Heart left ventricle (tissue), 16 donors: ENCODE results near the gene PRCC. TPM values are rescaled to one million over a fixed set of nuclear protein-coding genes. Genes with fewer than 3 reads are reported as not detected.

Experiments
- ATAC-seq, 4 donors: fragments of 200-7000 bp; cut with Tn5 transposase; one replicate each; pipeline ENCODE4 v1.9.1; 2020 to 2022; ENCODE audit warnings: moderate library complexity in 4 of 4, mild to moderate bottlenecking in 3 of 4, moderate number of reproducible peaks in 1 of 4
- DNase-seq, 5 donors: peaks; one replicate each; pipeline ENCODE4 v3.0.0-alpha.2; 2020
- H3K27ac ChIP-seq, 12 donors: fragments of 200-600 bp; sonication (generic) in 4 of 12; one replicate each; pipeline versions ENCODE4 v1.5.0 to v1.8.0; 2016 to 2022; ENCODE audit warnings: mild to moderate bottlenecking in 2 of 12
- H3K27me3 ChIP-seq, 9 donors: fragments of 200-600 bp; sonication (generic) in 2 of 9; one replicate each; pipeline versions ENCODE4 v1.5.1 to v1.8.0; 2016 to 2022; ENCODE audit warnings: mild to moderate bottlenecking in 3 of 9
- H3K36me3 ChIP-seq, 9 donors: fragments of 200-600 bp; sonication (generic) in 2 of 9; one replicate each; pipeline versions ENCODE4 v1.5.0 to v1.8.0; 2018 to 2022; ENCODE audit warnings: mild to moderate bottlenecking in 2 of 9
- H3K4me1 ChIP-seq, 12 donors: fragments of 200-600 bp; sonication (generic) in 4 of 12; one replicate each; pipeline versions ENCODE4 v1.5.0 to v1.8.0; 2016 to 2022; ENCODE audit warnings: mild to moderate bottlenecking in 3 of 12
- H3K4me3 ChIP-seq, 12 donors: fragments of 200-600 bp; sonication (generic) in 4 of 12; one replicate each; pipeline versions ENCODE4 v1.5.0 to v1.8.0; 2017 to 2022; ENCODE audit warnings: mild to moderate bottlenecking in 9 of 12, moderate library complexity in 4 of 12
- H3K9me3 ChIP-seq, 12 donors: fragments of 200-600 bp; sonication (generic) in 4 of 12; one replicate each; pipeline versions ENCODE4 v1.5.0 to v1.8.0; 2016 to 2022; ENCODE audit warnings: mild to moderate bottlenecking in 1 of 12
- CTCF ChIP-seq, 12 donors: fragments of 200-600 bp; sonication (generic) in 4 of 12; IDR thresholded peaks; one replicate each; pipeline versions ENCODE4 v1.5.0 to v1.8.0; 2018 to 2022; ENCODE audit warnings: antibody characterized with exemption in 12 of 12, mild to moderate bottlenecking in 5 of 12
- POLR2A ChIP-seq, 2 donors: fragments of 450-650 bp; IDR thresholded peaks; one replicate each; pipeline ENCODE4 v1.6.1; 2017; ENCODE audit warnings: antibody characterized with exemption in 2 of 2, mild to moderate bottlenecking in 2 of 2, moderate library complexity in 2 of 2
- WGBS, 4 donors: extraction: QIAGEN DNeasy Blood & Tissue Kit in 2 of 4; methylation state at CpG; one replicate each; pipeline versions ENCODE4 v1.1.5 to v1.1.7; 2013 to 2018; 5-methylcytosine and 5-hydroxymethylcytosine counted together
- intact Hi-C, 10 donors: fragments of 100-400 bp; cut with DNase I; formaldehyde crosslinking; loops; one replicate each; pipeline versions ENCODE4 v1.11.1 to v1.14.2; 2022
- polyA plus RNA-seq, 2 donors: library from polyadenylated mRNA; stranded (reverse); fragments of 200-250 nt; gene quantifications; one replicate each; pipeline ENCODE4 v1.2.3, GENCODE V29; 2013
- total RNA-seq, 9 donors: library from RNA; depleted of rRNA in 2 of 9; stranded (reverse); fragments of >200 nt in 2 of 9; fragmentation: NEBNext Ultra II Directional in 3 of 9; extraction: Animal tissue kit (Norgen Biotek cat#: 25700) in 3 of 9; gene quantifications; one replicate each; pipeline versions ENCODE4 v1.1.0 to v1.2.4, GENCODE V29; 2016 to 2023
- donor health status: ischemic (EF 13 %, LVEDD 7.1; RV severe dilation, severe dysfunction).
- donor health status: healthy with polysubstance abuse.
- donor health status: DM: no; HTN: yes; CAD: no.
- donor health status: DM: no; HTN: no; CAD: no.
- donor health status: ischemic (EF 25% LVEDD 6.9; RV normal size, moderate dysfunction).
- donor health status: ischemic (EF 25% LVEDD 5.7; RV mildly dilated, moderate dysfunction).
- donor health status: healthy.
- donor health status: DM: yes; HTN: yes; CAD: no.
- donor health status: ischemic (EF 35%, LVEDD 5.7; RV mildly dilated, moderate dysfunction).
- donor health status: nonischemic (EF 11% LVEDD 7.7; RV severe dilation, severe dysfunction).
- donor health status: DM: yes; HTN: yes; CAD: no.
- donor health status: PGD.
- donor health status: ischemic (EF 29% LVEDD 5.4; RV normal size, mild dysfunction).
- donor health status: nonischemic (EF 23%, LVEDD 6.1; RV moderate dilation, normal function).

PRCC gene
- total and polyA plus RNA-seq, 11 donors: 34.6 to 55.5 (median 39.0) TPM

GRCh38 chr1:156847591-156848460, 80.5 kb downstream of the PRCC start:
- no peak for DNase-seq
- no peak overlapping the region for H3K4me3 ChIP-seq
- TF ChIP-seq CTCF (IDR thresholded peaks at IDR 0.05) (no peak), POLR2A (IDR thresholded peaks at IDR 0.05) (no peak)
- peaks cover 6 to 65% (median 33%) of the 10 kb centered on the region in 9 donors for H3K27me3 ChIP-seq
- H3K36me3 ChIP-seq: no peaks in the 10 kb centered on the region
- ATAC-seq: no peak
- H3K27ac ChIP-seq: no peak overlapping the region
- intact Hi-C loops: no loop called here
- peaks cover 0 to 24% (median 8%) of the 10 kb centered on the region in 12 donors for H3K4me1 ChIP-seq
- WGBS, 4 donors: 68 to 82% (median 73%) methylated on average over 6 to 7 of the region's 7 CpGs
- no peaks in the 10 kb centered on the region for H3K9me3 ChIP-seq

GRCh38 chr1:156848461-156849150, 81.3 kb downstream of the PRCC start:
- no peak overlapping the region for H3K4me3 ChIP-seq
- H3K4me1 ChIP-seq: peaks cover 0 to 24% (median 8%) of the 10 kb centered on the region in 12 donors
- H3K9me3 ChIP-seq: no peaks in the 10 kb centered on the region
- intact Hi-C loops: no loop called here
- 17 to 60% (median 30%) methylated on average over 6 to 36 of the region's 36 CpGs for WGBS, 4 donors
- no peak for DNase-seq
- ATAC-seq: no peak
- H3K27me3 ChIP-seq: peaks cover 6 to 59% (median 31%) of the 10 kb centered on the region in 9 donors
- H3K36me3 ChIP-seq: no peaks in the 10 kb centered on the region
- TF ChIP-seq CTCF (IDR thresholded peaks at IDR 0.05) (no peak), POLR2A (IDR thresholded peaks at IDR 0.05) (no peak)
- no peak overlapping the region for H3K27ac ChIP-seq

GRCh38 chr1:156849151-156849496, 81.8 kb downstream of the PRCC start:
- Histone ChIP-seq H3K4me3 (no peak overlapping the region), H3K27me3 (peaks cover 6 to 54% (median 25%) of the 10 kb centered on the region in 9 donors)
- intact Hi-C loops: no loop called here

More at GRCh38 chr1:156849151-156849496, 81.8 kb downstream of the PRCC start:
- H3K36me3 ChIP-seq: no peaks in the 10 kb centered on the region
- TF ChIP-seq POLR2A (IDR thresholded peaks at IDR 0.05): no peak
- no peak for TF ChIP-seq CTCF (IDR thresholded peaks at IDR 0.05)
- ATAC-seq (no peak), DNase-seq (no peak)
- peaks cover 0 to 24% (median 8%) of the 10 kb centered on the region in 12 donors for H3K4me1 ChIP-seq
- no peaks in the 10 kb centered on the region for H3K9me3 ChIP-seq
- WGBS, 4 donors: 30 to 55% (median 32%) methylated on average over 10 to 23 of the region's 23 CpGs
- H3K27ac ChIP-seq: no peak overlapping the region

Other genes starting within 250 kb of the PRCC start
- gene IQGAP3, start 195.0 kb upstream of the PRCC start, total RNA-seq: 1 to 10 TPM in 2 of 9 donors, under 1 TPM in 7; 0.09 to 5.1 (median 0.27) TPM
- gene IQGAP3, start 195.0 kb upstream of the PRCC start, polyA plus RNA-seq: under 1 TPM; 0.11 to 0.25 TPM
- gene TTC24, start 187.8 kb upstream of the PRCC start, total RNA-seq: under 1 TPM in 1 of 9 donors, not detected in 8; 0.19 TPM
- not detected for gene TTC24, start 187.8 kb upstream of the PRCC start, polyA plus RNA-seq
- 100 to 1,000 TPM in 5 of 9 donors, 10 to 100 TPM in 4; 87.4 to 141 (median 111) TPM for gene NAXE, start 175.8 kb upstream of the PRCC start, total RNA-seq
- 100 to 1,000 TPM in 1 of 2 donors, 10 to 100 TPM in 1; 75.8 to 101 TPM for gene NAXE, start 175.8 kb upstream of the PRCC start, polyA plus RNA-seq
- gene GPATCH4, start 166.1 kb upstream of the PRCC start, total RNA-seq: 10 to 100 TPM in 8 of 9 donors, 1 to 10 TPM in 1; 8.8 to 30.1 (median 12.6) TPM
- gene GPATCH4, start 166.1 kb upstream of the PRCC start, polyA plus RNA-seq: 10 to 100 TPM; 21.6 to 67.5 TPM
- gene HAPLN2, start 148.1 kb upstream of the PRCC start, total RNA-seq: 1 to 10 TPM in 4 of 9 donors, under 1 TPM in 5; 0.52 to 2.4 (median 0.95) TPM
- gene HAPLN2, start 148.1 kb upstream of the PRCC start, polyA plus RNA-seq: 1 to 10 TPM; 1.2 to 3.0 TPM
- under 1 TPM in 4 of 9 donors, not detected in 5; 0.09 to 0.27 (median 0.15) TPM for gene BCAN, start 125.4 kb upstream of the PRCC start, total RNA-seq
- gene BCAN, start 125.4 kb upstream of the PRCC start, polyA plus RNA-seq: under 1 TPM; 0.10 to 0.15 TPM
- 100 to 1,000 TPM in 7 of 9 donors, 10 to 100 TPM in 2; 75.3 to 499 (median 158) TPM for gene NES, start 90.1 kb upstream of the PRCC start, total RNA-seq
- gene NES, start 90.1 kb upstream of the PRCC start, polyA plus RNA-seq: 100 to 1,000 TPM in 1 of 2 donors, 10 to 100 TPM in 1; 59.7 to 160 TPM
- 10 to 100 TPM in 1 of 9 donors, 1 to 10 TPM in 4, under 1 TPM in 1, not detected in 3; 0.80 to 11.4 (median 1.7) TPM for gene CRABP2, start 62.0 kb upstream of the PRCC start, total RNA-seq
- gene CRABP2, start 62.0 kb upstream of the PRCC start, polyA plus RNA-seq: 1 to 10 TPM in 1 of 2 donors, under 1 TPM in 1; 0.46 to 1.5 TPM
- gene METTL25B, start 39.1 kb upstream of the PRCC start, total RNA-seq: 10 to 100 TPM in 8 of 9 donors, 1 to 10 TPM in 1; 8.9 to 18.9 (median 15.0) TPM
- 10 to 100 TPM; 15.6 to 24.3 TPM for gene METTL25B, start 39.1 kb upstream of the PRCC start, polyA plus RNA-seq
- gene ISG20L2, start 38.8 kb upstream of the PRCC start, total RNA-seq: 10 to 100 TPM in 8 of 9 donors, 1 to 10 TPM in 1; 8.4 to 17.9 (median 12.8) TPM
- 10 to 100 TPM in 1 of 2 donors, 1 to 10 TPM in 1; 5.1 to 17.6 TPM for gene ISG20L2, start 38.8 kb upstream of the PRCC start, polyA plus RNA-seq
- 100 to 1,000 TPM in 1 of 9 donors, 10 to 100 TPM in 8; 74.8 to 117 (median 79.6) TPM for gene MRPL24, start 26.4 kb upstream of the PRCC start, total RNA-seq
- 100 to 1,000 TPM; 135 to 230 TPM for gene MRPL24, start 26.4 kb upstream of the PRCC start, polyA plus RNA-seq
- 100 to 1,000 TPM; 137 to 224 (median 147) TPM for gene HDGF, start 15.9 kb upstream of the PRCC start, total RNA-seq
- 100 to 1,000 TPM in 1 of 2 donors, 10 to 100 TPM in 1; 87.7 to 240 TPM for gene HDGF, start 15.9 kb upstream of the PRCC start, polyA plus RNA-seq
- gene SH2D2A, start 49.3 kb downstream of the PRCC start, total RNA-seq: 1 to 10 TPM in 6 of 9 donors, under 1 TPM in 3; 0.52 to 8.2 (median 1.9) TPM
- gene SH2D2A, start 49.3 kb downstream of the PRCC start, polyA plus RNA-seq: 1 to 10 TPM in 1 of 2 donors, under 1 TPM in 1; 0.95 to 1.1 TPM
- under 1 TPM in 7 of 9 donors, not detected in 2; 0.07 to 0.35 (median 0.11) TPM for gene INSRR, start 91.6 kb downstream of the PRCC start, total RNA-seq
- under 1 TPM in 1 of 2 donors, not detected in 1; 0.42 TPM for gene INSRR, start 91.6 kb downstream of the PRCC start, polyA plus RNA-seq
- gene NTRK1, start 93.3 kb downstream of the PRCC start, total RNA-seq: 1 to 10 TPM in 5 of 9 donors, under 1 TPM in 4; 0.22 to 1.6 (median 1.1) TPM
- 1 to 10 TPM in 1 of 2 donors, under 1 TPM in 1; 0.30 to 1.4 TPM for gene NTRK1, start 93.3 kb downstream of the PRCC start, polyA plus RNA-seq
- gene PEAR1, start 126.2 kb downstream of the PRCC start, total RNA-seq: 10 to 100 TPM in 2 of 9 donors, 1 to 10 TPM in 7; 4.1 to 14.7 (median 7.5) TPM
- 1 to 10 TPM; 7.1 TPM for gene PEAR1, start 126.2 kb downstream of the PRCC start, polyA plus RNA-seq
- gene LRRC71, start 153.1 kb downstream of the PRCC start, total RNA-seq: under 1 TPM in 1 of 9 donors, not detected in 8; 0.27 TPM
- under 1 TPM; 0.06 to 0.42 TPM for gene LRRC71, start 153.1 kb downstream of the PRCC start, polyA plus RNA-seq